NK-92 (cell line): Measurements from ENCODE around the gene PHKA1.
"Not testable (repeated sequence)": the region's sequence is repeated elsewhere in the genome, so short reads cannot be mapped to it uniquely, and the experiment has no call there.

Source experiments
- DNase-seq: peaks from one replicate; lab custom pipeline; 2025; ENCODE audit not compliant: unreplicated experiment; lab: John Stamatoyannopoulos, UW

Gene PHKA1

GRCh38 chrX:72573158-72573511 is 141.0 kb downstream of the PHKA1 start:
- no peak for DNase-seq

- DNase-seq: no peak
Observed at GRCh38 chrX:72572248-72573157, 141.6 kb downstream of the PHKA1 start, which contains the start of gene HDAC8. Gene HDAC8, minus strand, starts transcription at chrX:72572843. Its CDS starts 82 bp downstream, at chrX:72572761.

DNA sequence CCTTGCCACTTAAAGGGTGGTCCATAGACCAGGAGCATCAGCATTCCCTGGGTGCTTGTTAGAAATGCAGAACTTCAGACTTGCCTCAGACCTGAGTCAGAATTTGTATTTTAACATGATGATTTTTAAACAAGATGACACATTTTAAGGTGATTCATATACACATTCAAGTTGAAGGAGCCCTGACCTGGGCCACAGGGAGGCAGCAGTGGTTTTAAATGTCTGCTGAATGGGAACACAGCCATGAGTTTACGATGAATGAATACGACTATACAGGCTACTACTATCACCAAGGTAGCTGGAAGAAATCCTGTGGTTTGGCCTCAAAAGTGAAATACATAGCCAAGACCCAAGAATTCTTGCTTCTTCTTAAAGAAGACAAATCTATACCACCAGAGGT is 144.3 kb downstream of the PHKA1 start:
- DNase-seq: no peak

DNA sequence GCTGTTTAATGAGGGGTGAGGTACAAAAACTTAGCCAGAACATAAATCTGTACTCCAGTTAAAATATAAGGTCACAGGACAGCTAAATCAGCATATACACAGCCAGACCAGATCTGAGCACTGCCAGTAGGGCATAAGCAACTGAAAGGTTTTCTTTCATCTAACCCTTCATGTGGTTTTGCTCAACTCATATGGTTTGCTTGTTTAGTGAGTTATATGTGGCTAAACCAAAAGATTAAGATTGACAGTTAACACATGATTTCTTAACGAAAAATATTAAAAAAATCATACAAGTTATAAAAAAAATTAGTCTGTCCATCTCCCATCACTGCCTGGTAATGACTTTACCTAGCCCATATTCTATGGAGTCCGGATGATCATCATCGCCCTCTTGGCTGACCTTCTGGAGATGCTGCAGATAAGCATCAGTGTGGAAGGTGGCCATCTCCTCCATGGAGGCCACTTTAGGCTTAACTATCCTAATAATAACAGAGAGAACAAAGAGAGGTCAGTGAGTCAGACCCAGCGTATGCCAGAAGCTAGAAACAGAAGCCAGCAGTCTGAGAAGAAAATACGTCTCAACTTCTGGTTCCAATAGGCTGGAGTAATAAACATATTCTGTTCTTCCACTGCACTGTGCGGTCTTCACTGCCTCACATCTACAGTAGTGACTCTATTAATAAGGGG is 145.6 kb downstream of the PHKA1 start:
- DNase-seq: no peak

GRCh38 chrX:72566448-72566847 is 147.7 kb downstream of the PHKA1 start:
- DNase-seq: no peak

GRCh38 chrX:72559655-72560054 is 154.5 kb downstream of the PHKA1 start:
- DNase-seq: not testable (repeated sequence)

- no peak for DNase-seq
Observed at GRCh38 chrX:72554448-72555140, 159.5 kb downstream of the PHKA1 start.

GRCh38 chrX:72552443-72552842 is 161.7 kb downstream of the PHKA1 start:
- not testable (repeated sequence) for DNase-seq

- no peak for DNase-seq
Observed at GRCh38 chrX:72545990-72546389, 168.1 kb downstream of the PHKA1 start.

DNA sequence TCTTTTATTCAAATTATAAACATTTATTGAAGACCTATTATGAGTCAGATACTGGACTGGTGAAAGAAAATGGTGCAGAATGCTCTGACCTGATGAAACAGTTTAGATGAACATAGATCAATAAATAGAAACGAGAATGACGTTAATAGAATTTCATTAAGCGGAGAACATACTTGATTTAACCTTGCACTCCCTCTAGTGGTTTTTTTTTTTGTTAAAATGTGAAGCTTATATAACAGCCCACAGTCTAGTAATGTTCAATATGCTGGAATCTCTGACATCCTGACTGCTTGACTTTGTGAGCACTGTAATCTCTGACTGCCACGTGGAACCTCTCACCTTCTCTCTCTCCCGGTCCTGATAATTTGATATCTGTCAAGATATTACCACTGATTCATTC is 173.8 kb downstream of the PHKA1 start:
- DNase-seq: no peak

DNA sequence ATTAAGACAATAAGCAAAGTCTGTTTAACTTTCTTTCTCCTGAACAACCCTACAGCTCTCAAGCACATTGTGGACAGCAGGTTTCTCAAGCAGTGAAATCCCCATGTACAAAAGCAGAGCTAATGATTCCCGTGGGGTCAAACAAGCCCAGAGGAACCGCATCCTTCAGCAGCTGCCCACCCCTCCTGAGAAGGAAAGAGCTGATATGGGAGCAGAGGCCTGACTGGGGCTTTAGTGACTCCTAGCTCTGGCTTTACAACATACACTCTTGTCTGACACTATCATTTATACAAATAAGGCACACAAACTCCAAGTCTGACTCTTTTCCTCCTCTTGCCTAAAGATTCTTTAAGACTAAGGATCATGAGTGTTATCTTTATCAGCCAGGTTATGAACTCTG is 174.3 kb downstream of the PHKA1 start:
- DNase-seq: no peak

- no peak for DNase-seq
Observed at GRCh38 chrX:72536542-72536941, 177.6 kb downstream of the PHKA1 start.

DNA sequence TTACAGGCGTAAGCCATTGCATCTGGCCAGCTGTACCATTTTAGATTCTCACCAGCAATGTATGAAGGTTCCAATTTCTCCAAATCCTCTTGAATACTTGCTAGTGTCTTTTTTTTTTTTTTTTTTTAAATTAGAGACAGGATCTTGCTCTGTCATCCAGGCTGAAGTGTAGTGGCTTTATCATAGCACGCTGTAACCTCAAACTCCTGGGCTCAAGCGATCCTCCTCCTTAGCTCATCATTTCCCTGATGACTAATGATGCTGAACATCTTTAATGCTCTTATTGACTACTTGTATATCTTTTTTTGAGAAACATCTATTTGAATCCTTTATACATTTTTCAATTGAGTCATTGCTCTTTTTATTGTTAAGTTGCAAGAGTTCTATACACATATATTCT is 181.7 kb downstream of the PHKA1 start:
- DNase-seq: no peak
